ENCODE data around the gene TRPC4. TPM values are rescaled to one million over a fixed set of nuclear protein-coding genes. Genes with fewer than 3 reads are reported as not detected.

Gene TRPC4
- total and polyA plus RNA-seq, 2 donors (not counting 3 experiments of a cell fraction or from before 2014, with no cell fraction given): 0.04 to 0.64 TPM

- no peak overlapping the region for H3K27ac ChIP-seq (ENCODE audit: insufficient read depth, low read depth, low read length)
- DNase-seq (ENCODE audit: low read depth, low spot score) (no peak), FAIRE-seq (no peak)
- dilution Hi-C loops (cut with MboI; ENCODE audit: extremely low pct_ligation_motif_present, low sequenced_read_pairs): no loop called here
- H3K9me1 ChIP-seq (replicated peaks; ENCODE audit: control insufficient read depth, extremely low read depth, insufficient read depth, low read length): no peaks in the 10 kb centered on the region
- TF ChIP-seq JUN (IDR thresholded peaks at IDR 0.05; ENCODE audit: borderline replicate concordance, insufficient read depth, insufficient read length, low read depth) (no peak), POLR2AphosphoS5 (IDR thresholded peaks at IDR 0.05; ENCODE audit: insufficient read depth, low read depth, low read length) (no peak), CTCF (IDR thresholded peaks at IDR 0.05; ENCODE audit: extremely low read depth in 1 of 2, insufficient read depth in 1 of 2, low read depth in 1 of 2, low read length in 2 of 2) (no peak)
- H4K20me1 ChIP-seq (replicated peaks; ENCODE audit: control insufficient read depth, extremely low read depth, insufficient read depth, low read length): no peaks in the 10 kb centered on the region
- intact Hi-C loops (cut with micrococcal nuclease): no loop called here
- no peaks in the 10 kb centered on the region for H3K9me3 ChIP-seq (replicated peaks; ENCODE audit: control insufficient read depth, insufficient read depth, low read length)
- no peaks in the 10 kb centered on the region for H3K4me1 ChIP-seq (ENCODE audit: control insufficient read depth, extremely low read depth, insufficient read depth, low read length)
- ChIA-PET CTCF (no interaction called here), POLR2A (no interaction called here)
- no peaks in the 10 kb centered on the region for H3K36me3 ChIP-seq (ENCODE audit: control insufficient read depth in 2 of 2, extremely low read depth in 1 of 2, insufficient read depth in 2 of 2, low read length in 2 of 2)
- H3K79me2 ChIP-seq (ENCODE audit: control insufficient read depth, insufficient read depth, low read length): no peaks in the 10 kb centered on the region
- no peak overlapping the region for H3K9ac ChIP-seq (replicated peaks; ENCODE audit: extremely low read depth, insufficient read depth, low read length)
- peaks cover 0 to 2% of the 10 kb centered on the region in 2 experiments for H3K27me3 ChIP-seq (ENCODE audit: control insufficient read depth in 2 of 2, insufficient read depth in 2 of 2, low read length in 2 of 2)
- no peak overlapping the region for H3K4me2 ChIP-seq (ENCODE audit: insufficient read depth, low read length)
- H3K4me3 ChIP-seq (replicated peaks in 1 of 3; ENCODE audit: insufficient read depth in 1 of 3, low read depth in 1 of 3, low read length in 3 of 3): no peak overlapping the region
- BruUV-seq (replicated peaks): no TSS peak
- H2AFZ ChIP-seq (ENCODE audit: low read depth, low read length): no peak overlapping the region
These were observed 115.8 kb downstream of the TRPC4 start for GRCh38 chr13:37753776-37754175.

GRCh38 chr13:37752146-37752545 is 117.4 kb downstream of the TRPC4 start:
- peaks cover 0 to 2% of the 10 kb centered on the region in 2 experiments for H3K27me3 ChIP-seq (ENCODE audit: control insufficient read depth in 2 of 2, insufficient read depth in 2 of 2, low read length in 2 of 2)
- dilution Hi-C loops (cut with MboI; ENCODE audit: extremely low pct_ligation_motif_present, low sequenced_read_pairs): no loop called here
- H3K36me3 ChIP-seq (ENCODE audit: control insufficient read depth in 2 of 2, extremely low read depth in 1 of 2, insufficient read depth in 2 of 2, low read length in 2 of 2): no peaks in the 10 kb centered on the region
- no peaks in the 10 kb centered on the region for H3K79me2 ChIP-seq (ENCODE audit: control insufficient read depth, insufficient read depth, low read length)
- H3K9me3 ChIP-seq (replicated peaks; ENCODE audit: control insufficient read depth, insufficient read depth, low read length): no peaks in the 10 kb centered on the region
- ChIA-PET CTCF (interaction anchor here (0.6 kb wide), 1 partner anchor 855 kb away, joined by 3 read pairs; no protein-coding TSS in a partner anchor), POLR2A (no interaction called here)
- no peaks in the 10 kb centered on the region for H3K9me1 ChIP-seq (replicated peaks; ENCODE audit: control insufficient read depth, extremely low read depth, insufficient read depth, low read length)
- no peaks in the 10 kb centered on the region for H4K20me1 ChIP-seq (replicated peaks; ENCODE audit: control insufficient read depth, extremely low read depth, insufficient read depth, low read length)
- peaks cover 8% of the 10 kb centered on the region for H3K4me1 ChIP-seq (ENCODE audit: control insufficient read depth, extremely low read depth, insufficient read depth, low read length)
- H3K9ac ChIP-seq (replicated peaks; ENCODE audit: extremely low read depth, insufficient read depth, low read length): no peak overlapping the region
- H3K4me2 ChIP-seq (ENCODE audit: insufficient read depth, low read length): no peak overlapping the region
- no peak overlapping the region for H2AFZ ChIP-seq (ENCODE audit: low read depth, low read length)
- no peak overlapping the region for H3K4me3 ChIP-seq (replicated peaks in 1 of 3; ENCODE audit: insufficient read depth in 1 of 3, low read depth in 1 of 3, low read length in 3 of 3)
- FAIRE-seq (no peak), DNase-seq (ENCODE audit: low read depth, low spot score) (no peak)
- no peak for TF ChIP-seq FOS (IDR thresholded peaks at IDR 0.05; ENCODE audit: borderline replicate concordance, insufficient read depth, low read length)
- TF ChIP-seq, protein P1, sequence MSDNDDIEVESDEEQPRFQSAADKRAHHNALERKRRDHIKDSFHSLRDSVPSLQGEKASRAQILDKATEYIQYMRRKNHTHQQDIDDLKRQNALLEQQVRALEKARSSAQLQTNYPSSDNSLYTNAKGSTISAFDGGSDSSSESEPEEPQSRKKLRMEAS (IDR thresholded peaks at IDR 0.05; ENCODE audit: insufficient read depth, insufficient read length): no peak
- TF ChIP-seq JUN (IDR thresholded peaks at IDR 0.05; ENCODE audit: borderline replicate concordance, insufficient read depth, insufficient read length, low read depth): no peak
- TF ChIP-seq GATA2 (IDR thresholded peaks at IDR 0.05; ENCODE audit: insufficient read depth, insufficient read length, low read depth, low read length): no peak
- TF ChIP-seq CTCF (IDR thresholded peaks at IDR 0.05; ENCODE audit: extremely low read depth in 1 of 2, insufficient read depth in 1 of 2, low read depth in 1 of 2, low read length in 2 of 2): no peak
- no peak for TF ChIP-seq POLR2AphosphoS5 (IDR thresholded peaks at IDR 0.05; ENCODE audit: insufficient read depth, low read depth, low read length)
- no TSS peak for BruUV-seq (replicated peaks)
- no peak overlapping the region for H3K27ac ChIP-seq (ENCODE audit: insufficient read depth, low read depth, low read length)
- intact Hi-C loops (cut with micrococcal nuclease): no loop called here

All from endothelial cell of umbilical vein (primary cell).